Uterus (tissue), 4 donors: Measurements from ENCODE around the gene RAP1GDS1. TPM values are rescaled to one million over a fixed set of nuclear protein-coding genes. Genes with fewer than 3 reads are reported as not detected.

Experiments used
- DNase-seq, 2 donors: peaks; one replicate each; pipeline ENCODE4 v3.0.0-alpha.2; 2019 to 2020
- H3K27ac ChIP-seq, 2 donors: fragments of 200-600 bp; sonication (generic); 1 replicate in 1 of 2; 2 replicates in 1 of 2; pipeline ENCODE4 v1.5.1; 2016 to 2018
- H3K27me3 ChIP-seq, 2 donors: fragments of 200-600 bp; sonication (generic); one replicate each; pipeline ENCODE4 v1.5.1; 2018 to 2019; ENCODE audit warnings: control low read depth in 1 of 2
- H3K36me3 ChIP-seq, 2 donors: fragments of 200-600 bp; sonication (generic); one replicate each; pipeline ENCODE4 v1.5.1; 2019; ENCODE audit warnings: control low read depth in 1 of 2
- H3K4me1 ChIP-seq, 2 donors: fragments of 200-600 bp; sonication (generic); one replicate each; pipeline ENCODE4 v1.5.1; 2018 to 2019; ENCODE audit warnings: control low read depth in 1 of 2
- H3K4me3 ChIP-seq, 2 donors: fragments of 200-600 bp; sonication (generic); 1 replicate in 1 of 2; 2 replicates in 1 of 2; pipeline ENCODE4 v1.5.1; 2018 to 2019; ENCODE audit warnings: mild to moderate bottlenecking in 1 of 2
- H3K9me3 ChIP-seq, 2 donors: fragments of 200-600 bp; sonication (generic); one replicate each; pipeline ENCODE4 v1.5.1; 2019; ENCODE audit warnings: control low read depth in 1 of 2
- CTCF ChIP-seq, 4 experiments: fragments of 200-600 bp in 2 of 4; fragments of 450-650 bp in 2 of 4; sonication (generic) in 2 of 4; IDR thresholded peaks; one replicate each; pipeline ENCODE4 v1.5.1; 2016 to 2019; ENCODE audit warnings: antibody characterized with exemption in 4 of 4, mild to moderate bottlenecking in 2 of 4, moderate library complexity in 1 of 4
- POLR2A ChIP-seq, 2 donors: fragments of 450-650 bp; IDR thresholded peaks; one replicate each; pipeline ENCODE4 v1.6.1; 2016; ENCODE audit warnings: antibody characterized with exemption in 2 of 2, mild to moderate bottlenecking in 1 of 2, moderate library complexity in 1 of 2
- intact Hi-C: fragments of 100-400 bp; cut with DNase I; formaldehyde crosslinking; loops from one replicate; pipeline ENCODE4 v1.15.1; 2023; ENCODE audit warnings: low total_unique reads
- total RNA-seq, 4 donors: library from RNA; depleted of rRNA in 3 of 4; stranded (reverse); fragments of >200 nt in 3 of 4; gene quantifications; one replicate each; pipeline versions ENCODE4 v1.1.0 to v1.2.4, GENCODE V29; 2014 to 2023
- donor health status: DM: yes; HTN: yes; CAD: no.

Gene RAP1GDS1
- total RNA-seq, 4 donors from 2014 or later: 13.5 to 53.5 (median 42.0) TPM

GRCh38 chr4:98468709-98469108 lies 207.5 kb downstream of the RAP1GDS1 start:
- DNase-seq: peak in 1 of 2 donors; percentile 39
- H3K4me1 ChIP-seq: no peaks in the 10 kb centered on the region

GRCh38 chr4:98469771-98470170 lies 208.6 kb downstream of the RAP1GDS1 start:
- no peaks in the 10 kb centered on the region for H3K9me3 ChIP-seq
- DNase-seq: no peak
- TF ChIP-seq POLR2A (IDR thresholded peaks at IDR 0.05): no peak
- TF ChIP-seq CTCF (IDR thresholded peaks at IDR 0.05): no peak
- H3K36me3 ChIP-seq: no peaks in the 10 kb centered on the region
- H3K27me3 ChIP-seq: no peaks in the 10 kb centered on the region
- H3K4me3 ChIP-seq: no peak overlapping the region
- H3K4me1 ChIP-seq: no peaks in the 10 kb centered on the region
- peak overlapping the region; percentile 4 to 59 for H3K27ac ChIP-seq
- intact Hi-C loops: no loop called here

More at GRCh38 chr4:98468709-98469108, 207.5 kb downstream of the RAP1GDS1 start:
- intact Hi-C loops: no loop called here
- no peaks in the 10 kb centered on the region for H3K9me3 ChIP-seq
- peak overlapping the region; percentile 59 to 63 for H3K27ac ChIP-seq
- H3K36me3 ChIP-seq: no peaks in the 10 kb centered on the region
- H3K27me3 ChIP-seq: no peaks in the 10 kb centered on the region
- H3K4me3 ChIP-seq: no peak overlapping the region
- no peak for TF ChIP-seq POLR2A (IDR thresholded peaks at IDR 0.05)
- TF ChIP-seq CTCF (IDR thresholded peaks at IDR 0.05): peak in 1 of 4 experiments; percentile 2

GRCh38 chr4:98470366-98470765 lies 209.2 kb downstream of the RAP1GDS1 start:
- no peak for DNase-seq
- intact Hi-C loops: no loop called here
- Histone ChIP-seq H3K27ac (no peak overlapping the region), H3K27me3 (no peaks in the 10 kb centered on the region), H3K4me3 (no peak overlapping the region), H3K9me3 (no peaks in the 10 kb centered on the region), H3K36me3 (no peaks in the 10 kb centered on the region), H3K4me1 (no peaks in the 10 kb centered on the region)
- no peak for TF ChIP-seq POLR2A (IDR thresholded peaks at IDR 0.05)
- no peak for TF ChIP-seq CTCF (IDR thresholded peaks at IDR 0.05)

- intact Hi-C loops: no loop called here
- Histone ChIP-seq H3K9me3 (no peaks in the 10 kb centered on the region), H3K4me1 (no peaks in the 10 kb centered on the region), H3K36me3 (no peaks in the 10 kb centered on the region), H3K27me3 (no peaks in the 10 kb centered on the region), H3K27ac (no peak overlapping the region), H3K4me3 (no peak overlapping the region)
- DNase-seq: no peak
- TF ChIP-seq CTCF (IDR thresholded peaks at IDR 0.05) (no peak), POLR2A (IDR thresholded peaks at IDR 0.05) (no peak)
Observed at GRCh38 chr4:98470831-98471230, 209.6 kb downstream of the RAP1GDS1 start.

- Histone ChIP-seq H3K9me3 (no peaks in the 10 kb centered on the region), H3K4me1 (no peaks in the 10 kb centered on the region), H3K4me3 (no peak overlapping the region), H3K36me3 (no peaks in the 10 kb centered on the region), H3K27me3 (no peaks in the 10 kb centered on the region), H3K27ac (no peak overlapping the region)
- no peak for TF ChIP-seq POLR2A (IDR thresholded peaks at IDR 0.05)
- no peak for TF ChIP-seq CTCF (IDR thresholded peaks at IDR 0.05)
- no peak for DNase-seq
- intact Hi-C loops: no loop called here
Observed at GRCh38 chr4:98473046-98473445, 211.9 kb downstream of the RAP1GDS1 start.
